BJ (cell line): ENCODE results near the gene PHPT1. TPM values are rescaled to one million over a fixed set of nuclear protein-coding genes. Genes with fewer than 3 reads are reported as not detected.

Experiments used
- CTCF ChIA-PET: fragments of 350-600 bp; formaldehyde crosslinking; extraction: SDS; loops from one replicate; lab custom pipeline; 2021; ENCODE audit warnings: antibody characterized with exemption, inconsistent platforms; lab: Yijun Ruan, JAX
- POLR2A ChIA-PET: fragments of 300-600 bp; sonication (Branson Sonifier 250); formaldehyde crosslinking; extraction: SDS; loops from one replicate; lab custom pipeline; 2021; ENCODE audit warnings: antibody characterized with exemption; lab: Charles Lee
- DNase-seq: peaks from one replicate; pipeline ENCODE4 v3.0.0-alpha.2; 2011; ENCODE audit warnings: low read depth
- H3K27me3 ChIP-seq: 2 replicates; pipeline ENCODE4 v1.6.0; 2011; ENCODE audit warnings: low read length; ENCODE audit not compliant: control insufficient read depth, insufficient read depth
- H3K36me3 ChIP-seq: 2 replicates; pipeline ENCODE4 v1.5.1; 2011; ENCODE audit warnings: low read length; ENCODE audit not compliant: control insufficient read depth, insufficient read depth
- H3K4me3 ChIP-seq: 2 replicates; pipeline ENCODE4 v1.5.1; 2011; ENCODE audit warnings: low read depth, mild to moderate bottlenecking, control low read depth, low read length
- CTCF ChIP-seq: IDR thresholded peaks from 2 replicates; pipeline ENCODE4 v1.5.1; 2011; ENCODE audit warnings: low read depth, mild to moderate bottlenecking, control low read depth, inconsistent platforms, low read length, moderate library complexity; ENCODE audit not compliant: insufficient read depth
- polyA plus RNA-seq: library from polyadenylated mRNA; depleted of rRNA; stranded (reverse); fragments of >200 nt; gene quantifications from 2 replicates; pipeline ENCODE4 v1.2.3, GENCODE V29; 2011

The PHPT1 gene
- polyA plus RNA-seq, 1 experiment, result 233 TPM

- Histone ChIP-seq H3K27me3 (peaks cover 14% of the 10 kb centered on the region), H3K36me3 (no peaks in the 10 kb centered on the region; the same call in 1 of the 2 replicates), H3K4me3 (no peak overlapping the region)
- CTCF ChIA-PET, result interaction anchor here (0.8 to 1.7 kb wide), 2 partner anchors 11 to 44 kb away, joined by 3 read pairs; no protein-coding TSS in a partner anchor
- no peak for DNase-seq
- POLR2A ChIA-PET, result no interaction called here
- no peak for TF ChIP-seq CTCF
Measured at GRCh38 chr9:136803551-136804508, 45.4 kb upstream of the PHPT1 start.

GRCh38 chr9:136804509-136805206 lies 44.6 kb upstream of the PHPT1 start:
- CTCF ChIA-PET, result interaction anchor here (0.8 to 2.1 kb wide), 4 partner anchors 11 to 263 kb away, joined by 3 to 7 read pairs (median 4); no protein-coding TSS in a partner anchor
- no peak for DNase-seq
- TF ChIP-seq CTCF, result no peak
- Histone ChIP-seq H3K4me3 (no peak overlapping the region), H3K27me3 (peaks cover 7% of the 10 kb centered on the region), H3K36me3 (no peaks in the 10 kb centered on the region; the same call in 1 of the 2 replicates)
- POLR2A ChIA-PET, result no interaction called here

- H3K4me3 ChIP-seq, result no peak overlapping the region
- TF ChIP-seq CTCF, result no peak
- DNase-seq, result no peak
- H3K36me3 ChIP-seq, result no peaks in the 10 kb centered on the region; the same call in 1 of the 2 replicates
- CTCF ChIA-PET, result interaction anchor here (1.6 to 3.0 kb wide), 7 partner anchors 11 to 262 kb away, joined by 3 to 10 read pairs (median 6); partner anchors contain the start of gene AJM1
- POLR2A ChIA-PET, result no interaction called here
- peaks cover 7% of the 10 kb centered on the region for H3K27me3 ChIP-seq
Measured at GRCh38 chr9:136805207-136805740, 43.9 kb upstream of the PHPT1 start.

- ChIA-PET POLR2A (no interaction called here), CTCF (interaction anchor here (1.1 to 3.0 kb wide), 7 partner anchors 12 to 262 kb away, joined by 3 to 10 read pairs (median 6); partner anchors contain the start of genes AJM1 and TMEM141)
- Histone ChIP-seq H3K4me3 (no peak overlapping the region), H3K36me3 (no peaks in the 10 kb centered on the region; the same call in 1 of the 2 replicates), H3K27me3 (peaks cover 4% of the 10 kb centered on the region)
- TF ChIP-seq CTCF, result no peak
- no peak for DNase-seq
Measured at GRCh38 chr9:136806067-136806466, 43.1 kb upstream of the PHPT1 start.
